ENCODE measurements around the gene CALHM1.

DNA sequence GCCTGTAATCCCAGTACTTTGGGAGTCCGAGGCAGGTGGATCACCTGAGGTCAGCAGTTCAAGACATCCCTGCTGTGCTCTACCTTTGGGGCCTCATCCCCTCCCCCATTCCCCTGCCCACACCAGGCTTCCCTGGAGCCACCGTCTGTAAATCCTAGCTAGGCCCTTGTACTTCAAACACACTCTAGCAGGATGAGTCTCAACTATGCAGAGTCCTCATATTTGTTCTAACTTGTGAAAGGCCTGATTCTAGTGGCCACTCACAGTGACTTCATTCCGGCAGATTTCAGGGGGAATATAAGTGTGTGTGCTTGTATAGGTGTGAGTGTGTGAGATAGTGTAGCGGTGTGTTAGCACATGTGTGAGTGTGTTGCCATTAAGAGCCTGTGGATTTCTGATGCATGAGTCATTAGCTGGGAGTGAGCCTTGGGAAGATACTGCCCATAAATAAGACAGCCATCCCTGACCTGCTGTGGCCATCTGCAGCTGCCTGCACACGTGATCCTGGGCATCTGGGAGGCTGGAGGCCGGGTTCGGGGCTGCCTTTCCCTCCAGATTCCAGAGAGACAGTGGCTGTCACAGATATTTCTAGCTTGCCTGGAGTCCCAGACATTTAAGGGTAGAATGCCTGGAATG, 33.1 kb upstream of the CALHM1 start:
- TF ChIP-seq CTCF (IDR thresholded peaks at IDR 0.05), result no peak
- no peak for TF ChIP-seq POLR2A (IDR thresholded peaks at IDR 0.05)
